Measurements from ENCODE around the gene ABLIM3. TPM values are rescaled to one million over a fixed set of nuclear protein-coding genes. Genes with fewer than 3 reads are reported as not detected.

The ABLIM3 gene
- total and polyA plus RNA-seq, 2 of the 8 experiments (the other 6 are each of a cell fraction or from before 2014, with no cell fraction given), result 0.36 to 0.56 TPM

DNA sequence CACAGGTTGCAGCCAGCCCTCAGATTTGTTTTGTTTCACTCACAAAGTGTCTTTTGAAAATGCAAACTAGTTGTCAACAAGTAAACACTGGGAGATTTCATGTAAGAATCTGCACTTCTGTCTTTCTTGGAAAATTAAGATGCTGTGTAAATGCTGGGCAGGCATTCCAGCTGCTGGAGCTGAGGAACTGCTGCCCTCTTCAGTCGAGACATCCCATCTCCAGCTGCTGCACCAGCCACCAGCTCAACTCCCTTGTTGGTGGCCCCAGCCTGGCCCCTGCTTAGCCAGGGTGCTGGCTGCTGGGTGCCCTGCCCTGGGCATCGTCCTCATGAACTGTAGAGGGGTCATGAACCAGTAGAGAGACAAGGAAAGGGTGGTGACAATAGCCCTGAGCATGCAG lies 97.2 kb downstream of the ABLIM3 start:
- Histone ChIP-seq H3K4ac (replicated peaks; ENCODE audit: insufficient read length, low read depth, low read length) (no peak overlapping the region), H3K56ac (replicated peaks; ENCODE audit: insufficient read length, low read depth, low read length) (no peak overlapping the region), H2AK5ac (ENCODE audit: low read depth, low read length) (no peak overlapping the region), H3K79me1 (ENCODE audit: low read depth, low read length) (no peaks in the 10 kb centered on the region), H3K4me1 (replicated peaks in 1 of 4; ENCODE audit: control insufficient read depth in 3 of 4, insufficient read depth in 4 of 4, low read length in 3 of 4) (no peaks in the 10 kb centered on the region), H3K9ac (replicated peaks in 1 of 4; ENCODE audit: extremely low read depth in 1 of 4, low read depth in 3 of 4, low read length in 3 of 4) (no peak overlapping the region), H3K23me2 (ENCODE audit: low read depth, low read length) (no peaks in the 10 kb centered on the region), H3K9me3 (ENCODE audit: insufficient read depth in 2 of 2, low read depth in 1 of 2, low read length in 1 of 2) (no peaks in the 10 kb centered on the region), H4K91ac (replicated peaks; ENCODE audit: insufficient read length, low read length) (no peak overlapping the region), H3K4me2 (ENCODE audit: insufficient read depth in 1 of 2, low read depth in 2 of 2, low read length in 2 of 2) (no peak overlapping the region), H4K5ac (ENCODE audit: insufficient read length, low read depth, low read length) (no peak overlapping the region), H2BK15ac (ENCODE audit: low read length) (no peak overlapping the region), H3K79me2 (ENCODE audit: control insufficient read depth in 1 of 2, insufficient read depth in 2 of 2, low read length in 2 of 2) (no peaks in the 10 kb centered on the region), H2BK5ac (ENCODE audit: low read depth, low read length) (no peak overlapping the region), H3K23ac (ENCODE audit: insufficient read length) (no peak overlapping the region), H2BK20ac (ENCODE audit: low read length) (no peak overlapping the region), H2BK120ac (replicated peaks; ENCODE audit: low read depth, low read length) (no peak overlapping the region), H3K27ac (ENCODE audit: low read depth, low read length) (no peak overlapping the region), H3K36me3 (ENCODE audit: control insufficient read depth in 2 of 4, insufficient read depth in 4 of 4, low read length in 3 of 4) (no peaks in the 10 kb centered on the region), H4K20me1 (replicated peaks in 1 of 2; ENCODE audit: control insufficient read depth in 1 of 2, insufficient read depth in 2 of 2, low read length in 2 of 2) (no peaks in the 10 kb centered on the region), H3K14ac (ENCODE audit: insufficient read length) (no peak overlapping the region), H3K4me3 (ENCODE audit: extremely low read depth in 1 of 4, insufficient read depth in 2 of 4, low read depth in 3 of 4, low read length in 4 of 4) (no peak overlapping the region), H2AFZ (ENCODE audit: low read length) (no peak overlapping the region), H3K27me3 (replicated peaks in 1 of 4; ENCODE audit: control insufficient read depth in 3 of 4, extremely low read depth in 1 of 4, insufficient read depth in 3 of 4, low read length in 3 of 4) (no peaks in the 10 kb centered on the region; a peak in 1 of 7 replicates), H4K8ac (ENCODE audit: extremely low read depth, insufficient read depth, low read length) (peak overlapping the region; percentile 60; the same call in 1 of the 2 replicates), H3K18ac (ENCODE audit: extremely low read depth, low read length) (no peak overlapping the region), H2BK12ac (ENCODE audit: low read depth, low read length) (no peak overlapping the region)
- ChIA-PET POLR2A (ENCODE audit: partially characterized antibody) (no interaction called here), CTCF (ENCODE audit: partially characterized antibody) (interaction anchor here (0.6 to 7.1 kb wide), 14 partner anchors 10 to 107 kb away, joined by 3 to 99 read pairs (median 10); partner anchors contain the start of gene ABLIM3)
- WGBS, 2 experiments (ENCODE audit: extremely low coverage in 1 of 2, insufficient coverage in 1 of 2, insufficient read length in 1 of 2, insufficient replicate concordance in 2 of 2, low coverage in 1 of 2, low lambda C conversion rate in 2 of 2, missing lambda C conversion rate in 1 of 2), result 38% methylated on average over 2 of the region's 2 CpGs; no CpG with 5 or more reads in 1 of the 2 experiments
- TF ChIP-seq RBBP5 (IDR thresholded peaks at IDR 0.05; ENCODE audit: borderline replicate concordance, low read depth, low read length) (no peak), RAD21 (IDR thresholded peaks at IDR 0.05 in 1 of 2, conservative IDR thresholded peaks at IDR 0.05 in 1 of 2; ENCODE audit: low read depth in 2 of 2, low read length in 2 of 2) (peak; percentile 35 to 39; a peak in 3 of 4 replicates)
- TF ChIP-seq, protein P1, sequence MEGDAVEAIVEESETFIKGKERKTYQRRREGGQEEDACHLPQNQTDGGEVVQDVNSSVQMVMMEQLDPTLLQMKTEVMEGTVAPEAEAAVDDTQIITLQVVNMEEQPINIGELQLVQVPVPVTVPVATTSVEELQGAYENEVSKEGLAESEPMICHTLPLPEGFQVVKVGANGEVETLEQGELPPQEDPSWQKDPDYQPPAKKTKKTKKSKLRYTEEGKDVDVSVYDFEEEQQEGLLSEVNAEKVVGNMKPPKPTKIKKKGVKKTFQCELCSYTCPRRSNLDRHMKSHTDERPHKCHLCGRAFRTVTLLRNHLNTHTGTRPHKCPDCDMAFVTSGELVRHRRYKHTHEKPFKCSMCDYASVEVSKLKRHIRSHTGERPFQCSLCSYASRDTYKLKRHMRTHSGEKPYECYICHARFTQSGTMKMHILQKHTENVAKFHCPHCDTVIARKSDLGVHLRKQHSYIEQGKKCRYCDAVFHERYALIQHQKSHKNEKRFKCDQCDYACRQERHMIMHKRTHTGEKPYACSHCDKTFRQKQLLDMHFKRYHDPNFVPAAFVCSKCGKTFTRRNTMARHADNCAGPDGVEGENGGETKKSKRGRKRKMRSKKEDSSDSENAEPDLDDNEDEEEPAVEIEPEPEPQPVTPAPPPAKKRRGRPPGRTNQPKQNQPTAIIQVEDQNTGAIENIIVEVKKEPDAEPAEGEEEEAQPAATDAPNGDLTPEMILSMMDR (IDR thresholded peaks at IDR 0.05; ENCODE audit: control extremely low read depth in 1 of 3, insufficient read depth in 1 of 3, low read depth in 1 of 3, low read length in 3 of 3), result peak; percentile 9 to 27 (median 16); a peak in 3 of 4 replicates
- DNase-seq (ENCODE audit: low read depth in 1 of 2, low spot score in 2 of 2), result no peak
- FAIRE-seq, result no peak
